ENCODE results near the gene ENOX1. TPM values are rescaled to one million over a fixed set of nuclear protein-coding genes. Genes with fewer than 3 reads are reported as not detected.

Gene ENOX1
- total RNA-seq, 6 experiments from 2014 or later = 0.50 to 3.2 (median 0.64) TPM

DNA sequence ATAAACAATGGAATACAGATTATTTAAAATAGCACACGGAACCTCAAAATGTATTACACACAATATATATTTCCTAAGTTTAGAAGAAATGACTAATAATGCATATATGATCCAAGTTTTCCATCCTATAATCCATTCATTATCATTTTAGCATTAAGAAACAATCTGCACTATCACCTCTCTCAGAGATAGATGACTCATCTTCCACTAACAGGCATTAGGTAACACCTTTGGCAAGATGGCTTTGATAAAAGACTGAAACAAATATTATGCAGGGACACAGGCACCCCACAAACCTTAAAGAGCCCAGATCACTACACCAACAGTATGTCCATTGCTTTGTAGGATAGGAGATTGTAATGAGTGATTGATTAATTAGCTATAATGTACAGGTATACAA lies 4.1 kb downstream of the ENOX1 start:
- H3K36me3 Mint-ChIP-seq (ENCODE audit: low read depth) = no peaks in the 10 kb centered on the region
- H3K4me1 Mint-ChIP-seq (ENCODE audit: low read depth) = peaks cover 14% of the 10 kb centered on the region
- H3K9me3 Mint-ChIP-seq = no peaks in the 10 kb centered on the region
- TF ChIP-seq, protein P1, sequence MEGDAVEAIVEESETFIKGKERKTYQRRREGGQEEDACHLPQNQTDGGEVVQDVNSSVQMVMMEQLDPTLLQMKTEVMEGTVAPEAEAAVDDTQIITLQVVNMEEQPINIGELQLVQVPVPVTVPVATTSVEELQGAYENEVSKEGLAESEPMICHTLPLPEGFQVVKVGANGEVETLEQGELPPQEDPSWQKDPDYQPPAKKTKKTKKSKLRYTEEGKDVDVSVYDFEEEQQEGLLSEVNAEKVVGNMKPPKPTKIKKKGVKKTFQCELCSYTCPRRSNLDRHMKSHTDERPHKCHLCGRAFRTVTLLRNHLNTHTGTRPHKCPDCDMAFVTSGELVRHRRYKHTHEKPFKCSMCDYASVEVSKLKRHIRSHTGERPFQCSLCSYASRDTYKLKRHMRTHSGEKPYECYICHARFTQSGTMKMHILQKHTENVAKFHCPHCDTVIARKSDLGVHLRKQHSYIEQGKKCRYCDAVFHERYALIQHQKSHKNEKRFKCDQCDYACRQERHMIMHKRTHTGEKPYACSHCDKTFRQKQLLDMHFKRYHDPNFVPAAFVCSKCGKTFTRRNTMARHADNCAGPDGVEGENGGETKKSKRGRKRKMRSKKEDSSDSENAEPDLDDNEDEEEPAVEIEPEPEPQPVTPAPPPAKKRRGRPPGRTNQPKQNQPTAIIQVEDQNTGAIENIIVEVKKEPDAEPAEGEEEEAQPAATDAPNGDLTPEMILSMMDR (IDR thresholded peaks at IDR 0.05) = no peak
- no peak overlapping the region for H3K4me3 Mint-ChIP-seq
- H3K27ac Mint-ChIP-seq = no peak overlapping the region
- DNase-seq = no peak
- H3K27me3 Mint-ChIP-seq (ENCODE audit: insufficient read depth) = no peaks in the 10 kb centered on the region; the same call in 1 of the 2 replicates

DNA sequence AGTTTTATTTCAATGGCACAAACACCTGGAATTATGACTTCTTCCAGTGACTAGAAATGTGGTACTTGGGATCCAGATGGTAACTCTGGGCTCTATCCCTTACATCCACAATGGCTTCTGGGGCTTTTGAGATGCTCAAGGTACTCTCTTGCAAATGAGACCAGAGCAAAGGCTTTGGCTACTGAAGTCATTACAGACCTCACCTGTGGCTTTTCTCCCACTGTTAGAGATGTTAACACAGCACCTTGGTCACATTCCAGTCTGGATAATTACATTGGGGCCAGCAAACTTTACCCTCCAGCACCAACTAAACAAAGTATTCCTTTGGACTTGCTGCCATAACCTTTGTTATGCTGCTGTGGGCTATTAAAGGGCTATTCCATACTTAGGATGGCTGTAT lies 6.1 kb downstream of the ENOX1 start:
- peaks cover 10% of the 10 kb centered on the region for H3K4me1 Mint-ChIP-seq (ENCODE audit: low read depth)

DNA sequence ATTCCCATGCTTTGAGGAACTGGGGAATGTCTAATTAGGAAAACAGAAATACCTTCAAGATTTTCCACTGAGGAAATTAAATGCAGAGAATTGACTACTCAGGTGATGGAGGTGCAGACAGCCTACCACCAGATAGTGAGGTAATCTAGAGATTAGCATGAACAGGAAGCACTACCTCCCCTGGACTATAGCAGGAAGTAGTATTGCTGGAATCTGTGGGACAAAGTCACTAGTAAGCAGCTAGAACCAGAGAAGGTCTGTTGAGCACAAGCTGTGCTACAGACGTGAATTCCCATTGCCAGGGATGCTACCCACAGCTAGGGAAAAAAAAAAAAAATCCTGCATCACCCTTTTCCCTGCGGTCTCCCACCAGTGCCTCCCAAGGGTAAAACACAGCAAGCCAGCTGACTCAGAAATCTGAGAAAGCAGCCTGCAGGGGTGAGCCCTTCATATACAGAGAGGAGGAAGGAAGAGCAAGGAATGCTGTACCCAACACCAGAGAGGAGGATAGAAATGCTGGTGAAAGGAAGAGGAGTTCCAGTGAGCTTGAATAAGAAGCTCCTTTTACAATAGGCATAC lies 10.2 kb downstream of the ENOX1 start:
- TF ChIP-seq, protein P1 (IDR thresholded peaks at IDR 0.05) = no peak
- Mint-ChIP-seq H3K9me3 (no peaks in the 10 kb centered on the region), H3K36me3 (ENCODE audit: low read depth) (no peaks in the 10 kb centered on the region), H3K4me1 (ENCODE audit: low read depth) (no peaks in the 10 kb centered on the region; the same call in 1 of the 2 replicates), H3K27me3 (ENCODE audit: insufficient read depth) (peaks cover 3% of the 10 kb centered on the region), H3K27ac (no peak overlapping the region), H3K4me3 (no peak overlapping the region)
- no peak for DNase-seq

More for the DNA sequence above, 6.1 kb downstream of the ENOX1 start:
- DNase-seq = no peak
- TF ChIP-seq, protein P1 (IDR thresholded peaks at IDR 0.05) = no peak
- no peaks in the 10 kb centered on the region; the same call in 1 of the 2 replicates for H3K27me3 Mint-ChIP-seq (ENCODE audit: insufficient read depth)
- H3K36me3 Mint-ChIP-seq (ENCODE audit: low read depth) = no peaks in the 10 kb centered on the region
- no peak overlapping the region for H3K27ac Mint-ChIP-seq
- H3K4me3 Mint-ChIP-seq = no peak overlapping the region
- H3K9me3 Mint-ChIP-seq = no peaks in the 10 kb centered on the region

DNA sequence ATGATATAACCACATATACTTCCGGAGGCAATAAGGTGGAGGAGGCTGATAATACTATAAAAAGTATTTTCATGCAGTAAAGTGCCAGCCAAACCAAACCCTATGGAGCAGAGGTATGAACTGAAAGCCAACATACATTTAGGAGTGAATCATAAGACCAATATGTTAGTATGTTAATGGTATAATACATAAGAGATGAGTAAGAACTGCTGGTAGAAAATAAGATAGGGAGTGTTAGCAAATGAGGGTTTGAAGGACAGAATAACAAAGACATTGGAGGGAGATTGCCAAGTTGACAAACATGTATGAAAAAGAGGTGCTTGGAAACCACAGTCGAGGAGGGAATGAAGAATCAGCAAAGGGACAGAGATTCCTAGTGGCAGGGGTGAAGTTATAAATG lies 10.8 kb downstream of the ENOX1 start:
- TF ChIP-seq, protein P1 (IDR thresholded peaks at IDR 0.05) = no peak
- Mint-ChIP-seq H3K9me3 (no peaks in the 10 kb centered on the region), H3K4me1 (ENCODE audit: low read depth) (no peaks in the 10 kb centered on the region; the same call in 1 of the 2 replicates), H3K36me3 (ENCODE audit: low read depth) (no peaks in the 10 kb centered on the region), H3K27me3 (ENCODE audit: insufficient read depth) (peaks cover 3% of the 10 kb centered on the region), H3K4me3 (no peak overlapping the region), H3K27ac (no peak overlapping the region)
- DNase-seq = no peak

DNA sequence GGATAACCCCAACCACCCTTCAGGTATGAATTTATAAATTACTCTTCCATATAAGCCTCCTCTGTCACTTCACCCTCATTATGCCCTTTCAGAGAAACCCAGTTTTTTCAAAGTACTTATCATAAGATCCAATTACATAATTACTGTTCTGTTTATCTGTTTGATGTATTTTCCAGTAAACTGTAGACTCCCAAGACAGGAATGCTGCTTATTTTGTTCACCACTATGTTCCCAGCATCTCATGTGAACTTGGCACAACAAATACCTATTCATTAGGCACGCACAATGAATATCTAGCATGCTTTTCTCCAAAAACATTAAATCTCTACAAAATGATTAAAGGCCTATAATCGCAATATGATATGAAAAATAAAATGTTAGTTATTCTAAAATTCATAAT lies 13.2 kb downstream of the ENOX1 start:
- no peak for DNase-seq
- H3K4me1 Mint-ChIP-seq (ENCODE audit: low read depth) = no peaks in the 10 kb centered on the region; the same call in 1 of the 2 replicates
- peaks cover 5% of the 10 kb centered on the region for H3K27me3 Mint-ChIP-seq (ENCODE audit: insufficient read depth)
- no peaks in the 10 kb centered on the region for H3K9me3 Mint-ChIP-seq
- TF ChIP-seq, protein P1 (IDR thresholded peaks at IDR 0.05) = no peak
- no peaks in the 10 kb centered on the region for H3K36me3 Mint-ChIP-seq (ENCODE audit: low read depth)
- no peak overlapping the region for H3K4me3 Mint-ChIP-seq
- no peak overlapping the region for H3K27ac Mint-ChIP-seq
